ENCODE data around the gene SUN2.

The SUN2 gene

GRCh38 chr22:38727123-38727522 lies 28.7 kb downstream of the SUN2 start:
- no peak overlapping the region for H3K4me3 ChIP-seq (ENCODE audit: low read length)
- H2AFZ ChIP-seq (ENCODE audit: low read depth, low read length) = no peak overlapping the region
- no peak overlapping the region for H3K4me2 ChIP-seq (ENCODE audit: low read length)
- H3K27ac ChIP-seq (ENCODE audit: low read length) = no peak overlapping the region
- H3K9ac ChIP-seq (ENCODE audit: low read length) = no peak overlapping the region
- no peaks in the 10 kb centered on the region for H3K27me3 ChIP-seq (ENCODE audit: low read depth, low read length)
- TF ChIP-seq EZH2phosphoT487 (IDR thresholded peaks at IDR 0.05; ENCODE audit: low read depth) (no peak), CTCF (IDR thresholded peaks at IDR 0.05; ENCODE audit: low read depth, low read length) (no peak)
- H3K4me1 ChIP-seq (ENCODE audit: low read length) = no peaks in the 10 kb centered on the region
- peaks cover 91% of the 10 kb centered on the region for H3K36me3 ChIP-seq (replicated peaks; ENCODE audit: low read depth, low read length)
- no peaks in the 10 kb centered on the region for H3K9me3 ChIP-seq (ENCODE audit: insufficient read depth, low read length)
- H4K20me1 ChIP-seq (ENCODE audit: insufficient read depth, low read length) = no peaks in the 10 kb centered on the region
- H3K79me2 ChIP-seq (ENCODE audit: low read length) = no peaks in the 10 kb centered on the region; the same call in 1 of the 2 replicates

DNA sequence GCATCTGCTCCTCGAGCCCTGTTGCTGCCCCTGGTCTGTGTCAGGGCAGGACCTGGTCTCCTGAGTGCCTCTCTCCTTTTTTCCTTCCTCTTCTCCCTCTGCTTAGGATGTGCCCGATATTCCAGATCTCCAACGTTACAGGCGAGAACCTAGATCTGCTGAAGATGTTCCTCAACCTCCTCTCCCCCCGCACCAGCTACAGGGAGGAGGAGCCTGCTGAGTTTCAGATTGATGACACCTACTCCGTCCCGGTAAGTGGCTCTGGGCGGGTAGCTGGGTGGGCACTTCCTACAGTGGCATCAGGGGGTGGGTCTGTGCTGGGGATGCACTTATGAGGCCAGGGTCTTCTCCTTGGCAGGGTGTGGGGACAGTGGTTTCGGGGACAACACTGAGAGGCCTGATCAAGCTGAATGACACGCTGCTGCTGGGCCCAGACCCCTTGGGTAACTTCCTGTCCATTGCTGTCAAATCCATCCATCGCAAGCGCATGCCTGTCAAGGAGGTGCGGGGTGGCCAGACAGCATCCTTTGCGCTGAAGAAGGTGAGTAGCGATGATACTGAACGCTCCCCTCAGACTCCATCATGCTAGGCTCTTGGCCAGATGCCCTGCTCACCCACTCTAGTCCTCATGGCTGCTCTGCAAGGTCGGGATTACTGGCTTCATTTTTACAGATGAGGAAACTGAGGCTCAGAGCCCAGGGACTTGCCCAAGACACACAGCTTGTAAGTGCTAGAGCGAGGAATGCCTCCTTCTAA lies 29.7 kb downstream of the SUN2 start:
- Histone ChIP-seq H3K79me2 (ENCODE audit: low read length) (no peaks in the 10 kb centered on the region; the same call in 1 of the 2 replicates), H3K36me3 (replicated peaks; ENCODE audit: low read depth, low read length) (peaks cover 90% of the 10 kb centered on the region), H3K9me3 (ENCODE audit: insufficient read depth, low read length) (no peaks in the 10 kb centered on the region), H3K4me1 (ENCODE audit: low read length) (no peaks in the 10 kb centered on the region), H3K27ac (ENCODE audit: low read length) (no peak overlapping the region), H2AFZ (ENCODE audit: low read depth, low read length) (no peak overlapping the region), H3K4me2 (ENCODE audit: low read length) (no peak overlapping the region), H3K9ac (ENCODE audit: low read length) (no peak overlapping the region), H4K20me1 (ENCODE audit: insufficient read depth, low read length) (no peaks in the 10 kb centered on the region), H3K4me3 (ENCODE audit: low read length) (no peak overlapping the region), H3K27me3 (ENCODE audit: low read depth, low read length) (no peaks in the 10 kb centered on the region)
- TF ChIP-seq EZH2phosphoT487 (IDR thresholded peaks at IDR 0.05; ENCODE audit: low read depth) = no peak
- TF ChIP-seq CTCF (IDR thresholded peaks at IDR 0.05; ENCODE audit: low read depth, low read length) = no peak

DNA sequence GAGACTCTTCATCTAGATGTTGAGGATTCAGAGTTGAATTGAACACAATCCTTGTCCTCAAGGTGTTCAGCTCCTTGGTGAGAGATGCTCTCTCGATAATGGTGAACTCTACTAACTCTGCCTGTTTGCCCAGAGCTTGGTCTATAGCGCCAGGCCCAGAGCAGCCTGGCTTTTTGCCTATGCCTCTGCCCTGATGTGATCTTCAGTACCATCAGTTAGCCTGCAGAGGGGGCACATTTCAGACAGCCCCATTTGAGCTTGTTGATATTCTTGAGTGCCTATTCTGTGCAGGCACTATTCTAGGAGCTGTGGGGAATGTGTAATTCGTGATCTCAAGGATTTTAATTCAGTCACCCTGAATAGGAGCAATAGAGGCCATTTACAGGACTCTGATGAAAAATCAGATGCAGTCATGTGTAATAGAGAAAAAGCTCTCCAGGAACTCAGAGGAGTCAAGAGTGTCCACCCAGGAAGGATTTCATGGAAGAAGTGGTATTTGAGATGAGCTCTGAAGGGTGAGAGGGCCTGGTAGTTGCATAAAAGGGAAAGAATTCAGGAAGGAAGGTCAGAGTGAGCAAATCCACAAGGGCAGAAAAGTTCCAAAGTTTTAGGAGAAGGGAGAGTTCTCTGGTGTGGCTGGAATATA lies 30.7 kb downstream of the SUN2 start:
- Histone ChIP-seq H3K4me3 (ENCODE audit: low read length) (no peak overlapping the region), H3K79me2 (ENCODE audit: low read length) (no peaks in the 10 kb centered on the region; the same call in 1 of the 2 replicates), H3K4me1 (ENCODE audit: low read length) (no peaks in the 10 kb centered on the region), H3K27me3 (ENCODE audit: low read depth, low read length) (no peaks in the 10 kb centered on the region), H4K20me1 (ENCODE audit: insufficient read depth, low read length) (no peaks in the 10 kb centered on the region), H3K4me2 (ENCODE audit: low read length) (no peak overlapping the region), H2AFZ (ENCODE audit: low read depth, low read length) (no peak overlapping the region), H3K36me3 (replicated peaks; ENCODE audit: low read depth, low read length) (peaks cover 88% of the 10 kb centered on the region), H3K27ac (ENCODE audit: low read length) (no peak overlapping the region), H3K9ac (ENCODE audit: low read length) (no peak overlapping the region), H3K9me3 (ENCODE audit: insufficient read depth, low read length) (no peaks in the 10 kb centered on the region)
- TF ChIP-seq EZH2phosphoT487 (IDR thresholded peaks at IDR 0.05; ENCODE audit: low read depth) = no peak
- peak; percentile 57 for TF ChIP-seq CTCF (IDR thresholded peaks at IDR 0.05; ENCODE audit: low read depth, low read length)

GRCh38 chr22:38724176-38724575 lies 31.6 kb downstream of the SUN2 start:
- Histone ChIP-seq H3K4me1 (ENCODE audit: low read length) (no peaks in the 10 kb centered on the region), H3K9me3 (ENCODE audit: insufficient read depth, low read length) (no peaks in the 10 kb centered on the region), H4K20me1 (ENCODE audit: insufficient read depth, low read length) (0 out of 2 replicates have a peak, but pooled peaks cover 3% of the 10 kb centered on the region), H3K36me3 (replicated peaks; ENCODE audit: low read depth, low read length) (peaks cover 82% of the 10 kb centered on the region), H3K9ac (ENCODE audit: low read length) (no peak overlapping the region), H3K79me2 (ENCODE audit: low read length) (peaks cover 3% of the 10 kb centered on the region; the same call in 1 of the 2 replicates), H3K4me2 (ENCODE audit: low read length) (no peak overlapping the region), H3K27ac (ENCODE audit: low read length) (no peak overlapping the region), H3K4me3 (ENCODE audit: low read length) (no peak overlapping the region), H2AFZ (ENCODE audit: low read depth, low read length) (no peak overlapping the region), H3K27me3 (ENCODE audit: low read depth, low read length) (no peaks in the 10 kb centered on the region)
- no peak for TF ChIP-seq EZH2phosphoT487 (IDR thresholded peaks at IDR 0.05; ENCODE audit: low read depth)
- TF ChIP-seq CTCF (IDR thresholded peaks at IDR 0.05; ENCODE audit: low read depth, low read length) = no peak
